Measurements from ENCODE around the gene MIOS.

The MIOS gene

DNA sequence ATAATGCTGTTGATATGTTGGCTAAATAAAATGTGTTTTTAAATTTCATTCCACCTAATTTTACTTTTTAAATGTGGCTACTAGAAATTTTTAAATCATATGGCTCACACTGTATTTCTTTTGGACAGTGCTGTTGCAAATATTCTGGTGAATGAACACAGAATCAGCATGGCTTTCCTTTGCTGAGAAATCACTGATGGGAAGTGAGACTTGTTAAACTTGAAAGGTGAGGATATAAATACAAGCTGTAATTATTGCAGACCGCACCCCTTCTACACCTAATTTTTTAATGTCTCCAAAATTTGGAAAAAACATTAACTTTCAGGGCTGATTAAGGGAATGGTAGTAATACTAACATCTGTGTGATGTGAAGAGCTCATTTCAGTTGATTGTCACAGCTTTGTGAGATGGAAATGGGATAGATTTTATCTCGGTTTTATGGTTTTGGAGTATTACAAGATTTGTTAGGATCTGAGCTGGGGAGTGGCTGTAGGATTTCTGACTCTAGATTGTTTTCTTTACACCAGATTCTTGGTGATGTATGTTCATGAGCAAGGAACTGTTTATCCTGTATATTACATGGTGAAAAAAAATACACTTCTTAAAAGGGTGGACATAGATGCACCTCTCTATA lies 1.3 kb downstream of the MIOS start:
- Histone ChIP-seq H3K9me3 (ENCODE audit: insufficient read depth, low read length) (no peaks in the 10 kb centered on the region), H3K27me3 (ENCODE audit: low read depth, low read length) (no peaks in the 10 kb centered on the region), H3K36me3 (replicated peaks; ENCODE audit: low read depth, low read length) (peaks cover 42% of the 10 kb centered on the region), H3K79me2 (ENCODE audit: low read length) (peaks cover 62% of the 10 kb centered on the region), H2AFZ (ENCODE audit: low read depth, low read length) (no peak overlapping the region), H3K4me3 (ENCODE audit: low read length) (peak overlapping the region; percentile 99), H3K9ac (ENCODE audit: low read length) (peak overlapping the region; percentile 99), H4K20me1 (ENCODE audit: insufficient read depth, low read length) (peaks cover 25% of the 10 kb centered on the region), H3K4me1 (ENCODE audit: low read length) (peaks cover 38% of the 10 kb centered on the region), H3K4me2 (ENCODE audit: low read length) (peak overlapping the region; percentile 82), H3K27ac (ENCODE audit: low read length) (peak overlapping the region; percentile 92)
- no peak for TF ChIP-seq EZH2phosphoT487 (IDR thresholded peaks at IDR 0.05; ENCODE audit: low read depth)
- TF ChIP-seq CTCF (IDR thresholded peaks at IDR 0.05; ENCODE audit: low read depth, low read length): no peak

GRCh38 chr7:7568553-7568952 lies 1.9 kb downstream of the MIOS start:
- peak overlapping the region; percentile 92 for H3K27ac ChIP-seq (ENCODE audit: low read length)
- H4K20me1 ChIP-seq (ENCODE audit: insufficient read depth, low read length): peaks cover 30% of the 10 kb centered on the region
- peaks cover 67% of the 10 kb centered on the region for H3K79me2 ChIP-seq (ENCODE audit: low read length)
- H3K4me1 ChIP-seq (ENCODE audit: low read length): peaks cover 38% of the 10 kb centered on the region
- H2AFZ ChIP-seq (ENCODE audit: low read depth, low read length): no peak overlapping the region
- peak overlapping the region; percentile 99 for H3K4me3 ChIP-seq (ENCODE audit: low read length)
- no peak for TF ChIP-seq CTCF (IDR thresholded peaks at IDR 0.05; ENCODE audit: low read depth, low read length)
- no peak for TF ChIP-seq EZH2phosphoT487 (IDR thresholded peaks at IDR 0.05; ENCODE audit: low read depth)
- no peaks in the 10 kb centered on the region for H3K27me3 ChIP-seq (ENCODE audit: low read depth, low read length)
- peaks cover 47% of the 10 kb centered on the region for H3K36me3 ChIP-seq (replicated peaks; ENCODE audit: low read depth, low read length)
- H3K9me3 ChIP-seq (ENCODE audit: insufficient read depth, low read length): no peaks in the 10 kb centered on the region
- H3K4me2 ChIP-seq (ENCODE audit: low read length): peak overlapping the region; percentile 82
- H3K9ac ChIP-seq (ENCODE audit: low read length): peak overlapping the region; percentile 99

DNA sequence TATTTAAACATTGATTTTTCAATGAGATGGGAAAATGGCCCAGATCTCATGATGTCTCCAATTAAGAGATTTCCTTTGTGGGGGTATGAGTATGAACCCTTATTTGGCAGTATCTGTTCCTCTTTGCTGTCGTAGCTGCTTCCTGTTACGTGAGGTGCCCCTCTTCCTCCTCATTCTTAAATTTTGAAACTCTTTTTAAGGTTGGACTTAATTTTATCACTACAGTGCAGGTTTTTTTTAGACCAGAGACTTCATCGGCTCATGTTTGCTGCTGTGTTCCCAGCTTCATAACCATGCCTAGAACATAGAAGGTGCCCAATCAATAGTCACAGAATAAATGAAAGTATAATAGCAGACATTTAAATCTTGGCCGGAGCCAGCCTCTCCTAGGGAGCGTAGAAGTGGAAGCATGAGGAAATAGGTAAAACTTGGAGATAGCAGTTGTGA lies 2.4 kb downstream of the MIOS start:
- peaks cover 53% of the 10 kb centered on the region for H3K36me3 ChIP-seq (replicated peaks; ENCODE audit: low read depth, low read length)
- peak overlapping the region; percentile 92 for H3K27ac ChIP-seq (ENCODE audit: low read length)
- no peak overlapping the region for H2AFZ ChIP-seq (ENCODE audit: low read depth, low read length)
- TF ChIP-seq CTCF (IDR thresholded peaks at IDR 0.05; ENCODE audit: low read depth, low read length) (no peak), EZH2phosphoT487 (IDR thresholded peaks at IDR 0.05; ENCODE audit: low read depth) (no peak)
- H3K9me3 ChIP-seq (ENCODE audit: insufficient read depth, low read length): no peaks in the 10 kb centered on the region
- H3K4me1 ChIP-seq (ENCODE audit: low read length): peaks cover 38% of the 10 kb centered on the region
- no peaks in the 10 kb centered on the region for H3K27me3 ChIP-seq (ENCODE audit: low read depth, low read length)
- H3K4me3 ChIP-seq (ENCODE audit: low read length): peak overlapping the region; percentile 99
- H3K79me2 ChIP-seq (ENCODE audit: low read length): peaks cover 73% of the 10 kb centered on the region
- H4K20me1 ChIP-seq (ENCODE audit: insufficient read depth, low read length): peaks cover 36% of the 10 kb centered on the region
- peak overlapping the region; percentile 99 for H3K9ac ChIP-seq (ENCODE audit: low read length)
- H3K4me2 ChIP-seq (ENCODE audit: low read length): peak overlapping the region; percentile 82

DNA sequence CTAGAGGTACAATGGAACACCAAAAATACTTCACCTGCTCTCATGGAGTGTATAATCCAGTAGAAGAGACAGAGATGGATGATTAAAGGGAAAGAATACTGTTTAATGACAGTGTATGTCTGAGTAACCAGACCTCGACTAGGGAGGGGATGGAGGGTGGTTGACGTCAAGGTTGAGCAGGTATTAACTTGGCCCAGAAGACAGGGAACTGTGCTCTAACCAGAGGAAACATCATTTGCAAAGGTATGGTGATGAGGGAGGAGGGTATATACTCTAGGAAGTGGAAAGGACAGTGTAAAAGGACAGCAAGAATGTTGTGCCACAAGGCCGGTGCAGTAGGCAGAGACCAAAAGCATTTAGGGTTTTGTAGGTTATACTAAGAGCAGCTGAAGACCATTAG lies 2.9 kb downstream of the MIOS start:
- H4K20me1 ChIP-seq (ENCODE audit: insufficient read depth, low read length): peaks cover 41% of the 10 kb centered on the region
- no peaks in the 10 kb centered on the region for H3K27me3 ChIP-seq (ENCODE audit: low read depth, low read length)
- H3K79me2 ChIP-seq (ENCODE audit: low read length): peaks cover 78% of the 10 kb centered on the region
- peak overlapping the region; percentile 92 for H3K27ac ChIP-seq (ENCODE audit: low read length)
- H2AFZ ChIP-seq (ENCODE audit: low read depth, low read length): no peak overlapping the region
- H3K9me3 ChIP-seq (ENCODE audit: insufficient read depth, low read length): no peaks in the 10 kb centered on the region
- H3K36me3 ChIP-seq (replicated peaks; ENCODE audit: low read depth, low read length): peaks cover 57% of the 10 kb centered on the region
- peak overlapping the region; percentile 99 for H3K9ac ChIP-seq (ENCODE audit: low read length)
- H3K4me3 ChIP-seq (ENCODE audit: low read length): peak overlapping the region; percentile 99
- peaks cover 35% of the 10 kb centered on the region for H3K4me1 ChIP-seq (ENCODE audit: low read length)
- H3K4me2 ChIP-seq (ENCODE audit: low read length): peak overlapping the region; percentile 82
- TF ChIP-seq CTCF (IDR thresholded peaks at IDR 0.05; ENCODE audit: low read depth, low read length) (no peak), EZH2phosphoT487 (IDR thresholded peaks at IDR 0.05; ENCODE audit: low read depth) (no peak)

Measured in OCI-LY3 (cell line).